HepG2 (cell line): ENCODE results near the gene ZNF584. TPM values are rescaled to one million over a fixed set of nuclear protein-coding genes. Genes with fewer than 3 reads are reported as not detected.

Source experiments
- EED ChIP-seq: sonication (generic); formaldehyde crosslinking; IDR thresholded peaks from 2 replicates; pipeline ENCODE4 v1.5.0; 2020; ENCODE audit warnings: mild to moderate bottlenecking, missing genetic modification reagents
- HDAC6 ChIP-seq: fragments of 200-600 bp; sonication (generic); IDR thresholded peaks from 2 replicates; pipeline ENCODE4 v1.7.0; 2017; ENCODE audit warnings: mild to moderate bottlenecking, antibody characterized with exemption, low read length, low read depth
- PHB2 ChIP-seq: fragments of 450-650 bp; IDR thresholded peaks from 2 replicates; pipeline ENCODE4 v1.6.1; 2018; ENCODE audit not compliant: partially characterized antibody
- REXO4 ChIP-seq: sonication (generic); formaldehyde crosslinking; IDR thresholded peaks from 2 replicates; pipeline ENCODE4 v1.8.0; 2022; ENCODE audit warnings: missing genetic modification reagents, mild to moderate bottlenecking, borderline replicate concordance
- ZBTB20 ChIP-seq: sonication (generic); formaldehyde crosslinking; IDR thresholded peaks from 2 replicates; pipeline ENCODE4 v1.8.1; 2023; ENCODE audit warnings: missing genetic modification reagents, low read depth, mild to moderate bottlenecking, borderline replicate concordance
- ZNF253 ChIP-seq: sonication (generic); formaldehyde crosslinking; IDR thresholded peaks from 2 replicates; pipeline ENCODE4 v1.8.0; 2022; ENCODE audit warnings: mild to moderate bottlenecking, missing genetic modification reagents, borderline replicate concordance
- ZNF530 ChIP-seq: sonication (generic); formaldehyde crosslinking; IDR thresholded peaks from 2 replicates; pipeline ENCODE4 v1.5.0; 2020; ENCODE audit warnings: low read depth, mild to moderate bottlenecking, missing genetic modification reagents
- ZNF619 ChIP-seq: sonication (generic); formaldehyde crosslinking; IDR thresholded peaks from 2 replicates; pipeline ENCODE4 v1.4.0; 2020; ENCODE audit warnings: mild to moderate bottlenecking, missing genetic modification reagents
- ZNF879 ChIP-seq: sonication (generic); formaldehyde crosslinking; IDR thresholded peaks from 2 replicates; pipeline ENCODE4 v1.8.1; 2023; ENCODE audit warnings: missing genetic modification reagents
- polyA plus RNA-seq, 8 experiments: library from polyadenylated mRNA; depleted of rRNA in 3 of 8; stranded (reverse) in 7 of 8; unstranded in 1 of 8; fragments of >200 nt; fragmentation: Illumina TruSeq in 4 of 8; extraction: Trizol in 4 of 8; gene quantifications; 2 replicates each; pipeline versions ENCODE4 v1.2.1 to v1.2.3, GENCODE V29; 2011 to 2016; ENCODE audit warnings: low read depth in 4 of 8, missing spikeins in 1 of 8, mixed read lengths in 1 of 8; ENCODE audit not compliant: insufficient read depth in 1 of 8
- total RNA-seq, 5 experiments: library from RNA; depleted of rRNA; stranded (reverse); fragments of >200 nt; fragmentation: Illumina TruSeq; extraction: Trizol; gene quantifications; 2 replicates each; pipeline ENCODE4 v1.2.3, GENCODE V29; 2016; ENCODE audit warnings: low read depth in 1 of 5
- TF ChIP-seq, protein P1 (sequence below): sonication (generic); formaldehyde crosslinking; IDR thresholded peaks from 2 replicates; pipeline ENCODE4 v1.8.0; 2022; ENCODE audit warnings: missing genetic modification reagents, mild to moderate bottlenecking, borderline replicate concordance
- TF ChIP-seq, protein P2 (sequence below): sonication (generic); formaldehyde crosslinking; IDR thresholded peaks from 2 replicates; pipeline ENCODE4 v1.9.0; 2021; ENCODE audit warnings: mild to moderate bottlenecking, missing genetic modification reagents
- TF ChIP-seq, protein P3 (sequence below): sonication (generic); formaldehyde crosslinking; IDR thresholded peaks from 2 replicates; pipeline ENCODE4 v1.4.0; 2020; ENCODE audit warnings: missing genetic modification reagents, borderline replicate concordance

ZNF584 gene
- total and polyA plus RNA-seq, 2 of the 13 experiments (the other 11 are each of a cell fraction or from before 2014, with no cell fraction given), result 2.4 to 7.0 TPM

DNA sequence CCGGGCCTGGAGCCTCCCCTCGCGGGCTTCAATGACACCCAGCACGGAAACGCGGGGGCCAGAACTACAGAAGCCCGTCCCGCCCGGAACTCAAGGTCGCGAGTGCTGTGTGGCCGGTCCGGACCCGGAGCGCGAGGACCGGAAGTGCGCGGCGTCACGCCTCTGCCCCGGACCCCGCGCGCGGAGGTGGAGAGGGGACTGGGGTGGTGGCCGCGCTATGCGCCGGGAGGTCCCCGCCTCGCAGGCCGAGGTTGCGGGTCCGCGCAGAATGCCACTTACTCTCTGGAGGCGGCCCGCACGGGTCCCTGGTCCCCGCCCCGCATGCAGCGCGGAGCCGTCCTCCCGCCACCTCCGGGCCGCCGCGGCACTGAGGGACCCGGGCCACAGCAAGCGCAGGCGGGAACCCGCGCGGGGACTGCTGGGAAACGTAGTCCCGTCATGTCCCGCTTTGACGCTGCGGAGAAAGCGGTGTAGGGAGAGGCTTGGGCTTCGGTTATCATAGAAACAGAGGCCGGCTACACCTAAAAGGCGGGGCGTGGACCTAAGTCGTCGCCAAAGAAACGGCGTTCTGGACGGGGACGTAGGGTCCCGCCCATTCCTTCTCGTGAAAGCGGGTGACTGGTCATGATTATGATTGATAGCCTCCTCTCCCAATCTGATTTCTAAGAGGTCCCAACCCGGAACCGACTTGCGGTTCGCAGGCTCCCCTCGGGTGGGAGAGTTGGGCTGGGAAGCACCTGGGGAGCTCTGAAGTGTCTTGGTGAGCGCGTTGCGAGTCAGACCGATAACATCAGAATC is 27.6 kb upstream of the ZNF584 start, which contains the start of gene ZNF837 (continued):
- TF ChIP-seq, protein P1, sequence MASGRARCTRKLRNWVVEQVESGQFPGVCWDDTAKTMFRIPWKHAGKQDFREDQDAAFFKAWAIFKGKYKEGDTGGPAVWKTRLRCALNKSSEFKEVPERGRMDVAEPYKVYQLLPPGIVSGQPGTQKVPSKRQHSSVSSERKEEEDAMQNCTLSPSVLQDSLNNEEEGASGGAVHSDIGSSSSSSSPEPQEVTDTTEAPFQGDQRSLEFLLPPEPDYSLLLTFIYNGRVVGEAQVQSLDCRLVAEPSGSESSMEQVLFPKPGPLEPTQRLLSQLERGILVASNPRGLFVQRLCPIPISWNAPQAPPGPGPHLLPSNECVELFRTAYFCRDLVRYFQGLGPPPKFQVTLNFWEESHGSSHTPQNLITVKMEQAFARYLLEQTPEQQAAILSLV, result 0 out of 2 replicates have a peak, but pooled peaks have one; percentile 79
- TF ChIP-seq ZNF879 (CRISPR knock-in tag) (peak; percentile 77; the same call in 1 of the 2 replicates), ZNF619 (CRISPR knock-in tag) (peak; percentile 52; the same call in 1 of the 2 replicates), ZNF530 (CRISPR knock-in tag) (peak; percentile 31; the same call in 1 of the 2 replicates), REXO4 (CRISPR knock-in tag) (no peak), ZBTB20 (CRISPR knock-in tag) (peak; percentile 82; the same call in 1 of the 2 replicates), PHB2 (no peak), EED (CRISPR knock-in tag) (peak; percentile 28; the same call in 1 of the 2 replicates), HDAC6 (no peak), ZNF253 (CRISPR knock-in tag) (no peak)
- TF ChIP-seq, protein P2, sequence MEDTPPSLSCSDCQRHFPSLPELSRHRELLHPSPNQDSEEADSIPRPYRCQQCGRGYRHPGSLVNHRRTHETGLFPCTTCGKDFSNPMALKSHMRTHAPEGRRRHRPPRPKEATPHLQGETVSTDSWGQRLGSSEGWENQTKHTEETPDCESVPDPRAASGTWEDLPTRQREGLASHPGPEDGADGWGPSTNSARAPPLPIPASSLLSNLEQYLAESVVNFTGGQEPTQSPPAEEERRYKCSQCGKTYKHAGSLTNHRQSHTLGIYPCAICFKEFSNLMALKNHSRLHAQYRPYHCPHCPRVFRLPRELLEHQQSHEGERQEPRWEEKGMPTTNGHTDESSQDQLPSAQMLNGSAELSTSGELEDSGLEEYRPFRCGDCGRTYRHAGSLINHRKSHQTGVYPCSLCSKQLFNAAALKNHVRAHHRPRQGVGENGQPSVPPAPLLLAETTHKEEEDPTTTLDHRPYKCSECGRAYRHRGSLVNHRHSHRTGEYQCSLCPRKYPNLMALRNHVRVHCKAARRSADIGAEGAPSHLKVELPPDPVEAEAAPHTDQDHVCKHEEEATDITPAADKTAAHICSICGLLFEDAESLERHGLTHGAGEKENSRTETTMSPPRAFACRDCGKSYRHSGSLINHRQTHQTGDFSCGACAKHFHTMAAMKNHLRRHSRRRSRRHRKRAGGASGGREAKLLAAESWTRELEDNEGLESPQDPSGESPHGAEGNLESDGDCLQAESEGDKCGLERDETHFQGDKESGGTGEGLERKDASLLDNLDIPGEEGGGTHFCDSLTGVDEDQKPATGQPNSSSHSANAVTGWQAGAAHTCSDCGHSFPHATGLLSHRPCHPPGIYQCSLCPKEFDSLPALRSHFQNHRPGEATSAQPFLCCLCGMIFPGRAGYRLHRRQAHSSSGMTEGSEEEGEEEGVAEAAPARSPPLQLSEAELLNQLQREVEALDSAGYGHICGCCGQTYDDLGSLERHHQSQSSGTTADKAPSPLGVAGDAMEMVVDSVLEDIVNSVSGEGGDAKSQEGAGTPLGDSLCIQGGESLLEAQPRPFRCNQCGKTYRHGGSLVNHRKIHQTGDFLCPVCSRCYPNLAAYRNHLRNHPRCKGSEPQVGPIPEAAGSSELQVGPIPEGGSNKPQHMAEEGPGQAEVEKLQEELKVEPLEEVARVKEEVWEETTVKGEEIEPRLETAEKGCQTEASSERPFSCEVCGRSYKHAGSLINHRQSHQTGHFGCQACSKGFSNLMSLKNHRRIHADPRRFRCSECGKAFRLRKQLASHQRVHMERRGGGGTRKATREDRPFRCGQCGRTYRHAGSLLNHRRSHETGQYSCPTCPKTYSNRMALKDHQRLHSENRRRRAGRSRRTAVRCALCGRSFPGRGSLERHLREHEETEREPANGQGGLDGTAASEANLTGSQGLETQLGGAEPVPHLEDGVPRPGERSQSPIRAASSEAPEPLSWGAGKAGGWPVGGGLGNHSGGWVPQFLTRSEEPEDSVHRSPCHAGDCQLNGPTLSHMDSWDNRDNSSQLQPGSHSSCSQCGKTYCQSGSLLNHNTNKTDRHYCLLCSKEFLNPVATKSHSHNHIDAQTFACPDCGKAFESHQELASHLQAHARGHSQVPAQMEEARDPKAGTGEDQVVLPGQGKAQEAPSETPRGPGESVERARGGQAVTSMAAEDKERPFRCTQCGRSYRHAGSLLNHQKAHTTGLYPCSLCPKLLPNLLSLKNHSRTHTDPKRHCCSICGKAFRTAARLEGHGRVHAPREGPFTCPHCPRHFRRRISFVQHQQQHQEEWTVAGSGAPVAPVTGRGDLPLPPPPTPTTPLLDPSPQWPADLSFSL (CRISPR knock-in tag), result peak; percentile 34; the same call in 1 of the 2 replicates
- TF ChIP-seq, protein P3, sequence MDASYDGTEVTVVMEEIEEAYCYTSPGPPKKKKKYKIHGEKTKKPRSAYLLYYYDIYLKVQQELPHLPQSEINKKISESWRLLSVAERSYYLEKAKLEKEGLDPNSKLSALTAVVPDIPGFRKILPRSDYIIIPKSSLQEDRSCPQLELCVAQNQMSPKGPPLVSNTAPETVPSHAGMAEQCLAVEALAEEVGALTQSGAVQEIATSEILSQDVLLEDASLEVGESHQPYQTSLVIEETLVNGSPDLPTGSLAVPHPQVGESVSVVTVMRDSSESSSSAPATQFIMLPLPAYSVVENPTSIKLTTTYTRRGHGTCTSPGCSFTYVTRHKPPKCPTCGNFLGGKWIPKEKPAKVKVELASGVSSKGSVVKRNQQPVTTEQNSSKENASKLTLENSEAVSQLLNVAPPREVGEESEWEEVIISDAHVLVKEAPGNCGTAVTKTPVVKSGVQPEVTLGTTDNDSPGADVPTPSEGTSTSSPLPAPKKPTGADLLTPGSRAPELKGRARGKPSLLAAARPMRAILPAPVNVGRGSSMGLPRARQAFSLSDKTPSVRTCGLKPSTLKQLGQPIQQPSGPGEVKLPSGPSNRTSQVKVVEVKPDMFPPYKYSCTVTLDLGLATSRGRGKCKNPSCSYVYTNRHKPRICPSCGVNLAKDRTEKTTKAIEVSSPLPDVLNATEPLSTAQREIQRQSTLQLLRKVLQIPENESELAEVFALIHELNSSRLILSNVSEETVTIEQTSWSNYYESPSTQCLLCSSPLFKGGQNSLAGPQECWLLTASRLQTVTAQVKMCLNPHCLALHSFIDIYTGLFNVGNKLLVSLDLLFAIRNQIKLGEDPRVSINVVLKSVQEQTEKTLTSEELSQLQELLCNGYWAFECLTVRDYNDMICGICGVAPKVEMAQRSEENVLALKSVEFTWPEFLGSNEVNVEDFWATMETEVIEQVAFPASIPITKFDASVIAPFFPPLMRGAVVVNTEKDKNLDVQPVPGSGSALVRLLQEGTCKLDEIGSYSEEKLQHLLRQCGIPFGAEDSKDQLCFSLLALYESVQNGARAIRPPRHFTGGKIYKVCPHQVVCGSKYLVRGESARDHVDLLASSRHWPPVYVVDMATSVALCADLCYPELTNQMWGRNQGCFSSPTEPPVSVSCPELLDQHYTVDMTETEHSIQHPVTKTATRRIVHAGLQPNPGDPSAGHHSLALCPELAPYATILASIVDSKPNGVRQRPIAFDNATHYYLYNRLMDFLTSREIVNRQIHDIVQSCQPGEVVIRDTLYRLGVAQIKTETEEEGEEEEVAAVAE (CRISPR knock-in tag), result peak; percentile 94
